Fibroblast of lung (primary cell): ENCODE measurements around the gene ZNF341. TPM values are rescaled to one million over a fixed set of nuclear protein-coding genes. Genes with fewer than 3 reads are reported as not detected.

Experiments used
- DNase-seq, 2 donors: peaks; one replicate each; pipeline versions ENCODE4 v3.0.0 to v3.0.0-alpha.2; 2010; ENCODE audit warnings: low read depth in 2 of 2
- H2AFZ ChIP-seq: 2 replicates; pipeline ENCODE4 v1.5.1; 2012; ENCODE audit warnings: low read length, control low read depth, inconsistent platforms
- H3K27ac ChIP-seq: 2 replicates; pipeline ENCODE4 v1.5.1; 2011; ENCODE audit warnings: low read length, control low read depth; ENCODE audit not compliant: insufficient read depth
- H3K27me3 ChIP-seq: 2 replicates; pipeline ENCODE4 v1.5.1; 2011; ENCODE audit warnings: mild to moderate bottlenecking, low read length; ENCODE audit not compliant: control insufficient read depth, insufficient read depth
- H3K36me3 ChIP-seq: 2 replicates; pipeline ENCODE4 v1.5.1; 2011; ENCODE audit warnings: low read length; ENCODE audit not compliant: control insufficient read depth, insufficient read depth
- H3K4me1 ChIP-seq: 2 replicates; pipeline ENCODE4 v1.5.1; 2011; ENCODE audit warnings: low read length; ENCODE audit not compliant: control insufficient read depth, insufficient read depth; ENCODE audit errors: extremely low read depth
- H3K4me2 ChIP-seq: 2 replicates; pipeline ENCODE4 v1.5.1; 2011; ENCODE audit warnings: low read length, control low read depth; ENCODE audit not compliant: insufficient read depth; ENCODE audit errors: extremely low read depth
- H3K4me3 ChIP-seq, 4 experiments: fragments of 200-600 bp in 1 of 4; sonication (generic) in 1 of 4; replicated peaks in 1 of 4; 2 replicates each; pipeline ENCODE4 v1.5.1; 2011 to 2016; ENCODE audit warnings: low read length in 4 of 4, low read depth in 3 of 4, mild to moderate bottlenecking in 3 of 4, control low read depth in 2 of 4, inconsistent platforms in 1 of 4, mixed read lengths in 1 of 4; ENCODE audit not compliant: insufficient read depth in 1 of 4; ENCODE audit errors: control extremely low read depth in 1 of 4
- H3K79me2 ChIP-seq: 2 replicates; pipeline ENCODE4 v1.5.1; 2012; ENCODE audit warnings: mild to moderate bottlenecking, low read length, inconsistent platforms; ENCODE audit not compliant: control insufficient read depth, insufficient read depth
- H3K9ac ChIP-seq: 2 replicates; pipeline ENCODE4 v1.5.1; 2011; ENCODE audit warnings: mild to moderate bottlenecking, low read length, control low read depth; ENCODE audit not compliant: insufficient read depth
- H3K9me3 ChIP-seq: 2 replicates; pipeline ENCODE4 v1.5.1; 2012; ENCODE audit warnings: low read depth, low read length; ENCODE audit not compliant: control insufficient read depth, insufficient read depth
- H4K20me1 ChIP-seq: 2 replicates; pipeline ENCODE4 v1.5.1; 2011; ENCODE audit warnings: low read length; ENCODE audit not compliant: control insufficient read depth, insufficient read depth; ENCODE audit errors: extremely low read depth
- CTCF ChIP-seq, 2 donors: IDR thresholded peaks in 1 of 2; conservative IDR thresholded peaks in 1 of 2; 1 replicate in 1 of 2; 2 replicates in 1 of 2; pipeline ENCODE4 v1.5.1; 2011 to 2012; ENCODE audit warnings: low read length in 2 of 2, control low read depth in 1 of 2, inconsistent platforms in 1 of 2, low read depth in 1 of 2, mild to moderate bottlenecking in 1 of 2
- EZH2 ChIP-seq: IDR thresholded peaks from 2 replicates; pipeline ENCODE4 v1.5.1; 2012; ENCODE audit warnings: low read length, control low read depth, mild to moderate bottlenecking; ENCODE audit errors: missing control alignments
- polyA plus RNA-seq, 2 donors: library from polyadenylated mRNA; depleted of rRNA in 1 of 2; stranded (reverse) in 1 of 2; unstranded in 1 of 2; fragments of >200 nt; gene quantifications; 2 replicates each; pipeline ENCODE4 v1.2.1, GENCODE V29; 2011 to 2012; ENCODE audit warnings: missing spikeins in 1 of 2
- total RNA-seq: library from RNA; depleted of rRNA; stranded (reverse); fragments of >200 nt; gene quantifications from 2 replicates; pipeline ENCODE4 v1.2.1, GENCODE V29; 2014

Gene ZNF341
- total and polyA plus RNA-seq, 2 donors (not counting 1 experiment from before 2014, with no cell fraction given), result 0.99 to 1.1 TPM

- Histone ChIP-seq H3K9me3 (no peaks in the 10 kb centered on the region), H3K9ac (peak within 1 kb of the TSS; percentile 53), H3K27me3 (no peaks in the 10 kb centered on the region), H3K4me3 (peak within 1 kb of the TSS; percentile 54 to 67 (median 60)), H2AFZ (peak within 1 kb of the TSS; percentile 90), H3K36me3 (no peaks in the 10 kb centered on the region), H4K20me1 (no peaks in the 10 kb centered on the region), H3K27ac (peak within 1 kb of the TSS; percentile 61), H3K4me2 (peak within 1 kb of the TSS; percentile 97), H3K79me2 (peaks cover 14% of the 10 kb centered on the region), H3K4me1 (peaks cover 8% of the 10 kb centered on the region)
- DNase-seq, result peak; percentile 82 to 89
- peak; percentile 18 to 21 for TF ChIP-seq CTCF (conservative IDR thresholded peaks at IDR 0.05 in 1 of 2, IDR thresholded peaks at IDR 0.05 in 1 of 2; ENCODE audit: low read depth in 1 of 2, low read length in 2 of 2)
- no peak for TF ChIP-seq EZH2
Measured at GRCh38 chr20:33686100-33686983, 45.5 kb upstream of the ZNF341 start, which contains the start of gene E2F1. TSS of gene E2F1 (minus strand) at chr20:33686385. CDS start at chr20:33686264, 121 bp downstream.

- H3K9me3 ChIP-seq, result no peaks in the 10 kb centered on the region
- TF ChIP-seq EZH2 (no peak), CTCF (conservative IDR thresholded peaks at IDR 0.05 in 1 of 2, IDR thresholded peaks at IDR 0.05 in 1 of 2; ENCODE audit: low read depth in 1 of 2, low read length in 2 of 2) (no peak)
- peak overlapping the region; percentile 82 for H3K4me2 ChIP-seq
- no peaks in the 10 kb centered on the region for H4K20me1 ChIP-seq
- DNase-seq, result no peak
- no peaks in the 10 kb centered on the region for H3K27me3 ChIP-seq
- peak overlapping the region; percentile 90 for H2AFZ ChIP-seq
- H3K27ac ChIP-seq, result no peak overlapping the region
- H3K4me3 ChIP-seq, result peak overlapping the region in 2 of 4 experiments; percentile 9 to 54
- H3K9ac ChIP-seq, result no peak overlapping the region
- H3K36me3 ChIP-seq, result no peaks in the 10 kb centered on the region
- H3K79me2 ChIP-seq, result peaks cover 14% of the 10 kb centered on the region
- H3K4me1 ChIP-seq, result peaks cover 8% of the 10 kb centered on the region
Measured at GRCh38 chr20:33686984-33687366, 44.8 kb upstream of the ZNF341 start.

GRCh38 chr20:33687370-33687915, 44.4 kb upstream of the ZNF341 start:
- H3K36me3 ChIP-seq, result no peaks in the 10 kb centered on the region
- H3K4me2 ChIP-seq, result no peak overlapping the region
- TF ChIP-seq CTCF (conservative IDR thresholded peaks at IDR 0.05 in 1 of 2, IDR thresholded peaks at IDR 0.05 in 1 of 2; ENCODE audit: low read depth in 1 of 2, low read length in 2 of 2), result no peak
- TF ChIP-seq EZH2, result no peak
- no peak overlapping the region for H3K27ac ChIP-seq
- H2AFZ ChIP-seq, result peak overlapping the region; percentile 51
- no peak overlapping the region for H3K9ac ChIP-seq
- H3K79me2 ChIP-seq, result peaks cover 14% of the 10 kb centered on the region
- H3K27me3 ChIP-seq, result no peaks in the 10 kb centered on the region
- no peak overlapping the region for H3K4me3 ChIP-seq
- no peaks in the 10 kb centered on the region for H3K9me3 ChIP-seq
- H3K4me1 ChIP-seq, result peaks cover 8% of the 10 kb centered on the region
- no peaks in the 10 kb centered on the region for H4K20me1 ChIP-seq
- peak in 1 of 2 donors; percentile 39 for DNase-seq
